Cerebellar cortex (tissue), 1 donor: ENCODE data around the gene SCART1.
"Not testable (repeated sequence)": the region's sequence is repeated elsewhere in the genome, so short reads cannot be mapped to it uniquely, and the experiment has no call there.

Experiments used
- DNase-seq: peaks from one replicate; pipeline ENCODE4 v3.0.0-alpha.2; 2015; ENCODE audit warnings: low spot score

The SCART1 gene

DNA sequence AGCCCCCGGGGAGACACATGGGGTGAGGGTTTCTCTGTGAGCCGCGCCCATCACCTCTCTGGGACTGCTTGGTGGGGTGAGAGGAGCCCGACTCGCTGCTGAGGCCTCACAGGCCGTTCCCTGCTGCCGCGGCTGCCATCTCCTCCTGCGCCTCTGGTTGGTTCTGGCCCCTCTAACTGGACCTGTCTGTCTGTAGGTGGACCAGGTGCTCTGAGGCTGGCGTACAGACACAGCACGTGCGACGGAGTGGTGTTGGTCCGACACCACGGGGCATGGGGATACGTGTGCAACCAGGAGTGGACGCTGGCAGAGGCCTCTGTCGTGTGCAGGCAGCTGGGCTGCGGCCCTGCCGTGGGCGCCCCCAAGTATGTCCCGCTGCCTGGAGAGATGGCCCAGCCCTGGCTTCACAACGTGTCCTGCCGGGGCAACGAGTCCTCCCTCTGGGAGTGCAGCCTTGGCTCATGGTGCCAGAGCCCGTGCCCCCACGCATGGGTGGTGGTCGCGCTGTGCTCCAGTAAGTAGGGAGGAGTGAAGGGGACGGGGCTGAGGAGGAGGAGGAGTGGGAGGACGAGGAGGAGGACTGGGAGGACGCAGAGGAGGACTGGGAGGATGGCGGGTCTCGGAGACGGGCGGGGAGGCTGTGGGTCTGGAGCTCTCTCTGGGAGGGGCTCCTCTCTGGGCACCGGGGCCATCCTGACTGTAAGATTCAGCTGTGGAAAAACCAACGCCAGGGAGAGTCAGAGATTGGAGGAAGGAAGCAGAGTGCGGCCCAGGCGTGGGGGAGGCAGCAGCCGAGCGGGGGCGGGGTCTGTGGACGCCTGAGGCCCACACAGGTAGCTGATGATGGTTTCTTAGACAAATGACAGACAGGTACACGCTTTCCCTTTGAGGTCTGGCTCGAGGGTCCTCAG is 2.6 kb downstream of the SCART1 start:
- no peak for DNase-seq

DNA sequence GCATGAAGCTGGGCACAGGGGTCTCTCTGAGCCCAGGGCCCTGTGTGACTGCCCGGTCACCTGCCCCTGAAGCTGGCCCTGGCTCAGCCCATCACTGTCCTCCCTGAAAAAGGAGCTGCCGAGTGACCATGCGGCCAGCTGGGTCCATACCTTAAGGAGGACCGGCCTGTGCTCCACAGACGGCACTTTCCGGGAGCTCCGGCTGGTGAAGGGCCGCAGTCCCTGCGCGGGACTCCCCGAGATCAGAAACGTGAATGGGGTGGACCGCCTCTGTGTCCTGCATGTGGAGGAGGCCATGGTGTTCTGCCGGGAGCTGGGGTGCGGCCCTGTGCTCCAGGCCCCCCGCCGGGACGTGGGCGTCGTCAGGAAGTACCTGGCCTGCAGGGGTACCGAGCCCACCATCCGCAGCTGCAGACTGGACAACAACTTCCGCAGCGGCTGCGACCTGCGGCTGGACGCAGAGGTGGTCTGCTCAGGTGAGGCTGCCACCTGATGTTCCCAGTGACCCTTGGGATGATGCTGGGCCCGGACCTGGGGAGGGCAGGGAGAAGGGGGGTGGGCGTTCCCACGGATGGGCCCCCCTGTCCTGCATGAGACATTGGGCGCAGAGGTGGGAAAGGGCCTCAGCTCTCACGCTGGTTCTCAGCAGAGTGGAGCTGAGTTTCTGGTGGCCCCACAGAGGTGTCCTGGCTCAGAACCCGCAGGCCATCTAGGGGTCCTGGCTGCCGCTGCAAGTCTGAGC is 3.5 kb downstream of the SCART1 start:
- no peak for DNase-seq

DNA sequence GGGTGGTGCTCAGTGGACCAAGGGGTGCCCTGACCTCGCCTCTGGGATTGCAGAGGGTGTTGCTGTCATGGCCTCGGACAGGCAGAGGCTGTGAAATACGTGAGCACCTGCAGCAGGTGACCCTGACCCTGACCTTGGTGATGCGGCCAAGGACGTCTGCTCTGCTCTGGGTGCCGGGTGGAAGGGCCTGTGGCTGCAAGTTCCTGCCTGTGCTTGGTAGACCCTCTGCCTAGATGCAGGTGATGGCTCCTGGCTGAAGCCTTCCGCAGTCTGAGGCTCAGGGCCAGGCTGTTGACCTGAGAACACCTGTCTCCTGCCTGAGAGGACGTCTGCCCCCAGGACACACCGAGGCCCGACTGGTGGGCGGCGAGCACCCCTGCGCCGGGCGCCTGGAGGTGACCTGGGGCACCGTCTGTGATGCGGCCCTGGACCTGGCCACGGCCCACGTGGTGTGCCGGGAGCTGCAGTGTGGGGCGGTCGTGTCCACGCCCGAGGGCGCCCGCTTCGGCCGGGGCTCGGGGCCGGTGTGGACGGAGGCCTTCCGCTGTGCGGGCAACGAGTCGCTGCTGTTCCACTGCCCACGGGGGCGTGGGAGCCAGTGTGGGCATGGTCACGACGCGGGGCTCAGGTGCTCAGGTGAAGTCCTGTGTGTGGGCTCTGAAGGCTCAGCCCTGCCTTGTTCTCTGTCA is 4.4 kb downstream of the SCART1 start:
- DNase-seq, result no peak

DNA sequence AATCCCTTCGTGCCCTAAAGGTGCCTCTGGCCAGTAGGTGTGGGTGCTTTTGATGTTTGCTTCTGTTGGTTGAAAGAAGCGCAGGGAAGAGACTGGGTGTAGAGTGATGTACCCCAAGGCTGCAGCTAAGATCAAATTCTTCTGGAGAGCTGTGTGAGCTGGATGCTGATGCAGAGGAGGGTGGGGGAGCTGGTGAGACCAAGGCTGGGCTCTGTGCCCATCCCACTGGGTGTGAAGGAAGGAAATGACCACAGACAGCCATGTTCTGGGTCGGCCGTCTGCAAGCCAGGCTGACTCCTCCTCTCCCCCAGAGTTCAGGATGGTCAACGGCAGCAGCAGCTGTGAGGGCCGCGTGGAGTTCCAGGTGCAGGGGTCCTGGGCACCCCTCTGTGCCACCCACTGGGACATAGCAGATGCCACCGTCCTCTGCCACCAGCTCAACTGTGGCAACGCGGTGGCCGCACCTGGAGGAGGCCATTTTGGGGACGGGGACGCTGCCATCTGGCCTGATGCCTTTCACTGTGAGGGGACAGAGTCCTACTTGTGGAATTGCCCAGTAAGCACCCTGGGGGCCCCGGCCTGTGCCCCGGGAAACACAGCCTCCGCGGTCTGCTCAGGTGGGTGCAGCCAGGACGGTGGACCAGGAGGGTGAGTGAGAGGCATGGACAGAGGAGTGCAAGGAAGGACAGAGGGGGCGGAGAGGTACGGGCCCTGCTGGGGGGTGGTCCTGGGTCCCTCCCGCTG is 5.1 kb downstream of the SCART1 start:
- DNase-seq, result no peak

DNA sequence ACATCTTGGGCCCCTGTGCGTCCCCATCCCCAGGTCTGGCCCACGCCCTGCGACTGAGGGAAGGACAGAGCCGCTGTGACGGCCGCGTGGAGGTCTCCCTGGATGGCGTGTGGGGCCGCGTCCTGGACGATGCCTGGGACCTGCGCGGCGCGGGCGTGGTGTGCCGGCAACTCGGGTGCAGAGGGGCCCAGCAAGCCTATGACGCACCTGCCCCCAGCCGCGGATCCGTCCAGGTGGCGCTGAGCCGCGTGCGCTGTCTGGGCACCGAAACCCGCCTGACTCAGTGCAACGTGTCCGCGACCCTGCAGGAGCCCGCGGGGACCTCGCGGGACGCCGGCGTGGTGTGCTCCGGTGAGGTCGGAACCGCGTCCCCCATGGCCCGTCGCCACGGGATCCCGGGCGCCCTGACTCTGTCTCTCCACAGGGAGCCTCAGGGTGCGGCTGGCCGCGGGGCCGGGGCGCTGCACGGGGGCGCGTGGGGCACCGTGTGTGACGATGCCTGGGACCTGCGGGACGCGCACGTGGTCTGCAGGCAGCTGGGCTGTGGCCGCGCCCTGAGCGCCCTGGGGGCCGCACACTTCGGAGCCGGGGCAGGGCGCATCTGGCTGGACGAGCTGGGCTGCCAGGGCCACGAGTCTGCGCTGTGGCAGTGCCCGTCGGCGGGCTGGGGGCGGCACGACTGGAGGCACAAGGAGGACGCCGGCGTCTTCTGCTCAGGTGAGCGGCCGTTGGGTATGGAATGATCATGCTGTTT is 5.9 kb downstream of the SCART1 start:
- no peak for DNase-seq

DNA sequence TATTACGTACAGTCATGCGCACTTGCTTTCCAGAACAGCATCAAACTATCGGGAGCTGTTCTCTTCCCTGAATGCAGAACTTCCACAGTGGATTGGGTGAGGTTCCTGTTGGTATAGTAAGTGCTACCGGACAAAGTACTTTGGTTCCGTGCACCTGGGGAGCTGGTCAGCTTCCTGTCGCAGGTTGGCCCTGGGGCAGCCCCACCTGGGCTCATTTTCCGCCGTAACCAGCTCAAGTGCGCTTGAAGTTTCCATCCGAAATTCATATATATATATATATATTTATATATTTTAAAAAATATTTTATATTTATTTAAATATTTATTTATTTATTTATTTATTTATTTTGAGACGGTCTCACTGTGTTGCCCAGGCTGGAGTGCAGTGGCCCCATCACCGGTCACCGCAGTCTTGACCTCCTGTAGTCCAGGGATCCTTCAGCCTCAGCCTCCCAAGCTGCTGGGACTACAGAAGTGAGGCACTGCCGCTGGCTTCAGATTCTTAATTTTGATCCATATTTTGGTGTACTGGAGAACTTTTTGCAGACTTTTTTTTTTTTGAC is 6.5 kb downstream of the SCART1 start:
- DNase-seq, result no peak

DNA sequence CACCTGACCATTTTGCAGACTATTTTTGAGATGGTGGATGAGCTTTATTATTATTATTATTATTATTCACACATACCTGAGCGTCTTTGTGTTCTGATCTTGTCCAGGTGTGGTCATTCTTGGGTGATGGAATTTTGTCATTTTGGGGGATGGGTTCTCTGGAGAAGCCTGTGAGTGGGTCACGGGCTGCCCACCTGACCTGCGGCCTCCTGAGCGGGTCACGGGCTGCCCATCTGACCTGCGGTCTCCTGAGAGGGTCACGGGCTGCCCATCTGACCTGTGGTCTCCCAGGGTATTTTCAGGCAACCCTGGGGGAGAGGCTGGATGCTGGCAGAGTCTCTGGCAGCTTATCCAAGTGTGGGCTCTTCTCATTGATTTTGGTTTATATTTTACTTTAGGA is 7.3 kb downstream of the SCART1 start:
- DNase-seq, result no peak

DNA sequence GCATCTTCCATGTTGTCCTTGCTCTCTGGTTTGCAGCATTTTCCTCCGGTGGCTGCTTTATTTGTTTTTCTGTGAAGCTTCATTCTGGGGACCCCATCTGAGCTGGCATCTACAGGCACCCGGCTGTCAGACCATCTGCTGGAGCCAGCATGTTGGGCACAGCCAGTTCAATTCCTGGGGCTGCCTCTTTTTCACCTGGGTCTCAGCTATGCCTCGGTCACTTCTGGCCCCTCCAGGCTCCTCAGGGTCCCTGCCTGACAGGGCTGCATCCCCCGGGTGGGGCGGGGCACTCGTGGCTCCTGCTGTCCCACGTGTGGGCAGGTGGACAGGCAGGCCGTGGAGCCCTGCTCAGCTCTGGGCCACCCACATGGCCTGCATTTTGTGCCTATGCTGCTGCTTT is 8.1 kb downstream of the SCART1 start:
- DNase-seq, result peak; percentile 92

DNA sequence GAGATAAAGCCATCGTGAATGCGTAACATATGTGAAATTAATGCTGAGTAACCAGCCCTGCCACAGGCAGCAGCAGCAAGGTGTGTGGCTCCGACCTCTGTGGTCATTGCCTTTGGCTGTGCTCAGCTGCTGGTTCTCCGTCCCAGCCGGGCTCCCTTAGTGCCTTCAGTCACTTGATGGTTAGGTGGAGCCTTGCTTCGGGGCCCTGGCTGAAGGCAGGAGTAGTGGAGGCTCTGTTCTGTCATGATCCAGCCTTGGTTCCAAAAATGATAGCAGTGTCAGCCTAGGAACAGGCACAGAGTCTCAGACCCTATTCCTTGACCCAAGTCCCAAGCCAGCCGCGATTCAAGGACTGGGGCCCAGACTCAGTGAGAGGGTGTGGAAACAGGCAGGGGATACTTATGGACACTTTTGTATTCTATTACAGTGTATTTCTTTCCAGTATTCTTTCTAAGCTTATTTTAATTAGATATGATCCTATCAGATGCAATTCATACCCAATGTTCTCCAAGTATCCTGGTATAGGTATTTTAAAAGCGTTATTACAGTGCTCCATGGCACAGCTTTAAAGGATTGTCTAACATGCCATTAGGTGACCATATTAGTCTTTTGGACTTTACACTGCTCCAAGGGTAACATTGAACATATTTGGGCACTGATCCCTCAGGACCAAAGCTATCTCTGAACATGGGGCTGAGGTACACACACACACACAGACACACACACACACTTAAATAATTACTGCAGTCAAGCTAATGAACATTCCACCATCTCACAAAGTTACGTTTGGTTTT is 9.0 kb downstream of the SCART1 start:
- no peak for DNase-seq

DNA sequence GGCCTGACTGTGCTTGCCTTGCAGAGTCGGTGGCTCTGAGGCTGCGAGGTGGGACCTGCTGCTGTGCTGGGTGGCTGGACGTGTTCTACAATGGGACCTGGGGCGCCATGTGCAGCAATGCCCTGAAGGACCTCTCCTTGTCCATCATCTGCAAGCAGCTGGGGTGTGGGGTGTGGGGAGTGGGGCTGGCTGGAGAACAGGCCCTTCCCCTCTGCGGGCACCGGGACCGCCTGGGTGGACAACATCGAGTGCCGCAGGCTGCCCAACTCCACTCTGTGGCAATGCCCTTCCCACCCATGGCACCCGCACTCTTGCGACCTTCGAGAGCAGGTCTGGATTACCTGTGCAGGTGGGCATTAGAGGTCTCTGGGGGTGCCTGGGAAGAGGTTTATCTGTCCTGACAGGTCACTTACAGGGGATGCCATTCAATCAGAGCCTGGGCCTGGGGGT is 10.9 kb downstream of the SCART1 start:
- no peak for DNase-seq

DNA sequence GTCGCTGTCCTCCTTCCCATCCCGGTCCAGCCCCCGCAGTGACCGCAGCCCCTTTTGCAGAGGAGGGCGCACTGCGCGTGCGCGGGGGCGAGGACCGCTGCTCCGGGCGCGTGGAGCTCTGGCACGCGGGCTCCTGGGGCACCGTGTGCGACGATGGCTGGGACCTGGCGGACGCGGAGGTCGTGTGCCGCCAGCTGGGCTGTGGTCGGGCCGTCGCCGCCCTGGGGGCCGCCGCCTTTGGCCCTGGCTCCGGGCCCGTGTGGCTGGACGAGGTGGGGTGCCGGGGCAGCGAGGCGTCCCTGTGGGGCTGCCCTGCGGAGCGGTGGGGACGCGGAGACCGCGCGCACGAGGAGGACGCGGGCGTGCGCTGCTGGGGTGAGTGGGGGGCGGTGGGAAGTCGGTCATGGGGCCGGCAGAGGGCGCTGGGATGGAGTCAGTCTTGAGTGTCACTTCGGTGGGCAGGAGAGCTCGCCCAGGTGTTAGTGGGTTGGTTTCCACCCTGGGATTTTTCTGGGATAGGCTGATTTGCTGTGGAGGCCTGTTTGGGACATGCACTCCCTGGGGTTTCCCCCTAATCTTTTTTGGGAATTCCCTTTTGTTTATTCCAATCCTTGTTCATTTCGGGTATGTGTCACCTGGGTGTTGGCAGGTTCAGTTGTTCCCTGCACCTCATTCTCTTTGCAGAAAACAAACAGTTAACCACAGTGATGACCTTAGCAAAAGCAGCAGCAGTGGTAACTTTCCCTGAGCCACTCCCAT is 11.6 kb downstream of the SCART1 start:
- no peak for DNase-seq

DNA sequence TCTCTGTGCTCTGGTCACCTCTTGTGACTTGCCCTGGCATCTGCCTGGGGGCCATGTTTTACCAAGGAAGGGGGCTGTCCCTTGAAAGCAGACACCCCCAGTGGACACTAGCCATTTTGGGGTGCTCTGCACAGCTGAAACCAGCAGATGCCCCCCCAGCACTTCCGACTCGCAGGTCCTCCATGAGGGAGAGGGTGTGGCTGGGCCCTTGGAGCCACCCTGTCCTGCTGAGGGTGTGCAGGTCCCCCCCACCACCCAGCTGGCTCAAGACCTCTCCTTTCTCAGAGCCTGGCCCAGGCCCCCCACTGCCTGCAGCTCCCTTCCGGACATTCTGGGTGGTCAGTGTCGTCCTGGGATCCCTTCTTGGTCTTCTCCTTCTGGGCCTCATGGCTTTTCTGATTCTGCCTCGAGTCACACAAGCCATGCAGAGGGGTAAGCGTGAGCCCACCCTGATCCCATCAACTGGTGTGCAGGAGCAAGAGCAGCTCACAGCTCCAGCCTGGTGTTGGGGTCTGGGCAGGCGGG is 12.3 kb downstream of the SCART1 start:
- DNase-seq, result no peak

DNA sequence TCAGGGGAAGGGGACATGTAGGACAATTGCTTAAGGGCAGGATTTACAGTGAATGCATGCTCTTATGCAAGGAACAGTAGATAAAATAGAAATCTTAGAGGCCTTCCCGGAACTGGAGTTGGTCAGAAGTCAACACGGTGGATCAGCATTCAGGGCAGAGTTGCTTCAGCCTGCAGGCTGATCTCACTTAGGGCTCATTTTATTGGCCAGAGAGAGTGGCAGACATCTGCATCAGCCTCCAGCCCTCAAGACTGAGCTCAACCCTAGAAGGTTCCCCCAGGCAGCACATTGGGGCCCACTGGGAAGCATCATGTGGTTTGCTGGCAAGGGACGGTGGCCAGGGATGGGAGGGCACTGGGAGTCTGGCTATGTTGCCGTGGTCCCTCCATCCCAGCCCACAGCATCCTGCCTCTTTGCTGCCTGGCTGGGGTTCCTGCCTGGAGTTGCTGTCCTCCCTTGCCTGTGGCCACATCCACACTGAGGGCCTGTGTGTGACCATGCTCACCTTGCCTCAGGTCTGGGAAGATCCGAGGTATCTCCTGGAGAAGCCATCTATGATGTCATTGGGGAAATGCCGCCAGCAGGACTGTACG is 13.0 kb downstream of the SCART1 start:
- no peak for DNase-seq

DNA sequence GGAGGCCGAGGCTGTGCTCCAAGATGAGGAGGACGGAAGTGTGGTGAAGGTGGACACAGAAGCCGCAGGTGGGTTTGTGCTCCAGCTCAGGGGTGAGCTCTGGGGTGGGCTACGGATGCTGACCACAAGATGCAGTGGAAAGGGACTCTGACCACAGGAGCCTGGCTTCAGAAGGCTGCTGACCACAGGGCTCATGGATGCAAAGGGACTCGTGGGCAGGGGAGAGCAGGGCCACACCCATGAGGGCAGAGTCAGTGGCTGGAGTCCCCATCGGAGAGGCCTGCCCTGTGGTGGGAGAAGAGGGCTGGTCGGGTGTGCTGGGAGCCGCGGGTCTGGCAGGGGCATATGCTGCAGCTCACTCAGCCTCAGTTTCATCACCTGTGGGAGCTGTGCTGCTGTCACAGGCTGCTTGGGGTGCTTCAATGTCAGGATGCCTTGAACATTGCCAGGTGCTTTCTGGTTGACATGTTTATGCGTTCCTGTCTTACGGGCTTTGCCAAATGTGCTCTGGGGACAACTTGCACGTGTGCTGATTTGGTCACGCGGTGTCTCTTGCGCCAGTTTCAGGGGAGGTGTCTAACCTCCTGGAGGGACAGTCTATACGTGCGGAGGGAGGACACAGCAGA is 13.7 kb downstream of the SCART1 start:
- no peak for DNase-seq

DNA sequence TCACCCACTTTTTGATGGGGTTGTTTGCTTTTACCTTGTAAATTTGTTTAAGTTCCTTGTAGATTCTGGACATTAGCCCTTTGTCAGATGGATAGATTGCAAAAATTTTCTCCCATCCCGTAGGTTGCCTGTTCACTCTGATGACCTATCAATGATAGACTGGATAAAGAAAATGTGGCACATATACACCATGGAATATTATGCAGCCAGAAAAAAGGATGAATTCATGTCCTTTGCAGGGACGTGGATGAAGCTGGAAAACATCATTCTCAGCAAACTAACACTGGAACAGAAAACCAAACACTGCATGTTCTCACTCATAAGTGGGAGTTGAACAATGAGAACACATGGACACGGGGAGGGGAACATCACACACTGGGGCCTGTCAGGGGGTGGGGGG is 15.5 kb downstream of the SCART1 start:
- not testable (repeated sequence) for DNase-seq

DNA sequence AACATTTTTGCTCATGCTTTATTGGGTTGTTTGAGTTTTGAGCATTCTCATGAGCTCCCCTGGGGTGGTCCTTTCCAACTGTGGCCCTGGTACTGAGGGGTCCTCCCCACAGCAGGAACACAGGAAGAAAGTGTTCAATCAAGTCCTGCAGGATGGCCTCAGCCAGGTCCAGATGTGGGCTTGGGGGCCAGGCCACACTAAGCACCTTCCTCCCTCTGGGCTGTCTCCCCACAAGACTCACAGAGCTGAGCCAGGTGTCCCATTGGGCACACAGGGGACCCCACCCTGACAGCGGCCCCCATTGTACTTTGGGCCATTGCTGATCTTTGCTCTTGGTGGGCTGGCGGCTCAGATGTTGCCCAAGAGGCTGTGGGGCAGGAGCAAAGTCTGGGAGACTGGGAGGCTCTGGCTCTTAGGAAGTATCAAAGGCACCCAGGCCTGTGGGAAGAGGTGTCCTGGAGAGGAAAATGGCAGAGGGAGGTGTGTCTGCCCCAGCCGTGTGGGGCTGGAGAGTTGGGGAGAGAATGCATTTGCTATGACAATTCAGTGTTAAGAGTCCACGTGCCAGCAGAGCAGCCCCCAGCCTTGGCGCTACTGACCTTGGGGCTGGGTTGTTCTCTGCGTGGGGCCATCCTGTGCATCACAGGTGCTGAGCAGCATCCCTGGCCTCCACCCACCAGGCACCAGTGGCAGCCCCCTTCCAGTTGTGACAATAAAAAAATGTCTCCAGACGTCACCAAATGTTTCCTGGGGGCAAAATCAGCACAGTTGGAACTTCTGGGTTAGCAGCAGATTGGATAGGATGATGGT is 17.8 kb downstream of the SCART1 start:
- DNase-seq, result no peak

DNA sequence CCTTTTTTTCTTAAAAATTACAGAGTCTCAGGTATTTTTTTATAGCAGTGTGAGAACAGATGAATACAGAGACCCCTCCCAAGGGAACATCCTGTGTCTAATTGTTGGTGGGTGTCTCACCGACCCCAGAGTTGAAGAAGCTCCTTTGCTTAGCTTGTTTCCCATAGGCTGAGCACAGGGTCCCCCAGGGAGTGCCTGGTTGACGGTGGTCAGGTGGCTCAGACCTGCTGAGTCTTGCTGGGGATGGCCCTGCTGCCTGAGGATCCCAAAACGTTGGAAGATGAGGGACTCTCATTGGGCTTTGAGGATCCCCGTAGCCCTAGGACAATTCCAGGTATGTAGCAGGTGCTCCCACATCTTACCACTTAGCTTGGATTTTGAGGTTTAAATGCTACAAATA is 19.5 kb downstream of the SCART1 start:
- DNase-seq, result no peak
